GM12878 (cell line): Measurements from ENCODE around the gene PINLYP. TPM values are rescaled to one million over a fixed set of nuclear protein-coding genes. Genes with fewer than 3 reads are reported as not detected.

ENCODE experiments used
- BACH1 ChIP-seq: fragments of 450-650 bp; IDR thresholded peaks from 2 replicates; pipeline ENCODE4 v1.6.1; 2017; ENCODE audit warnings: mild to moderate bottlenecking, borderline replicate concordance
- BCL11A ChIP-seq: IDR thresholded peaks from 2 replicates; pipeline ENCODE4 v1.6.1; 2011; ENCODE audit warnings: low read depth, low read length
- CREB1 ChIP-seq: IDR thresholded peaks from 2 replicates; pipeline ENCODE4 v1.6.1; 2012; ENCODE audit warnings: low read depth, mild to moderate bottlenecking, inconsistent platforms
- EGR1 ChIP-seq, 2 experiments: IDR thresholded peaks; 1 replicate in 1 of 2; 2 replicates in 1 of 2; pipeline ENCODE4 v1.6.1; 2011 to 2012; ENCODE audit warnings: low read depth in 2 of 2, low read length in 2 of 2, borderline replicate concordance in 1 of 2, mild to moderate bottlenecking in 1 of 2, moderate library complexity in 1 of 2
- FOS ChIP-seq: IDR thresholded peaks from 3 replicates; pipeline ENCODE4 v1.6.1; 2011; ENCODE audit warnings: borderline replicate concordance; ENCODE audit not compliant: insufficient read length; ENCODE audit errors: extremely low read depth
- HCFC1 ChIP-seq: fragments of 150-350 bp; IDR thresholded peaks from 2 replicates; pipeline ENCODE4 v1.6.1; 2014; ENCODE audit warnings: low read length
- HDAC6 ChIP-seq: fragments of 200-600 bp; sonication (generic); IDR thresholded peaks from one replicate; pipeline ENCODE4 v1.8.0; 2017; ENCODE audit warnings: antibody characterized with exemption; ENCODE audit not compliant: unreplicated experiment
- HDGF ChIP-seq: fragments of 450-650 bp; IDR thresholded peaks from 2 replicates; pipeline ENCODE4 v1.6.1; 2016; ENCODE audit warnings: antibody characterized with exemption
- MEF2B ChIP-seq: fragments of 450-650 bp; IDR thresholded peaks from 2 replicates; pipeline ENCODE4 v1.6.1; 2018; ENCODE audit warnings: mild to moderate bottlenecking, moderate library complexity; ENCODE audit not compliant: partially characterized antibody, poor library complexity, severe bottlenecking
- MTA3 ChIP-seq: IDR thresholded peaks from 2 replicates; pipeline ENCODE4 v1.6.1; 2012; ENCODE audit warnings: low read length, inconsistent platforms, borderline replicate concordance
- NFYB ChIP-seq: IDR thresholded peaks from 2 replicates; pipeline ENCODE4 v1.6.1; 2011; ENCODE audit warnings: low read depth, mild to moderate bottlenecking, low read length, improper control_type of control experiment, moderate library complexity; ENCODE audit not compliant: insufficient read depth
- NR2C2 ChIP-seq: IDR thresholded peaks from 2 replicates; pipeline ENCODE4 v1.6.1; 2011; ENCODE audit warnings: borderline replicate concordance, low read depth; ENCODE audit not compliant: control insufficient read depth, insufficient read length
- POLR2AphosphoS2 ChIP-seq: IDR thresholded peaks from 2 replicates; pipeline ENCODE4 v1.6.1; 2011; ENCODE audit warnings: low read depth, mild to moderate bottlenecking, low read length, improper control_type of control experiment, moderate library complexity
- RELA ChIP-seq: fragments of 450-650 bp; IDR thresholded peaks from 2 replicates; pipeline ENCODE4 v1.8.0; 2014; ENCODE audit warnings: borderline replicate concordance; ENCODE audit not compliant: partially characterized antibody
- RUNX3 ChIP-seq: IDR thresholded peaks from 2 replicates; pipeline ENCODE4 v1.6.1; 2012; ENCODE audit warnings: low read length, inconsistent platforms
- STAT1 ChIP-seq: fragments of 450-650 bp; conservative IDR thresholded peaks from 2 replicates; pipeline ENCODE4 v1.6.1; 2014; ENCODE audit warnings: antibody characterized with exemption, mild to moderate bottlenecking
- TBL1XR1 ChIP-seq: IDR thresholded peaks from 2 replicates; pipeline ENCODE4 v1.6.1; 2012; ENCODE audit warnings: low read depth, low read length, improper control_type of control experiment
- YY1 ChIP-seq: IDR thresholded peaks from 2 replicates; pipeline ENCODE4 v1.6.1; 2011; ENCODE audit warnings: low read depth, mild to moderate bottlenecking, low read length
- ZNF207 ChIP-seq: fragments of 450-650 bp; IDR thresholded peaks from 2 replicates; pipeline ENCODE4 v1.6.1; 2014; ENCODE audit warnings: antibody characterized with exemption, mild to moderate bottlenecking, borderline replicate concordance
- ZNF217 ChIP-seq: fragments of 450-650 bp; IDR thresholded peaks from 2 replicates; pipeline ENCODE4 v1.6.1; 2017; ENCODE audit warnings: antibody characterized with exemption, mild to moderate bottlenecking
- polyA plus RNA-seq, 11 experiments: library from polyadenylated mRNA; depleted of rRNA in 4 of 11; unstranded in 6 of 11; stranded (reverse) in 5 of 11; fragments of >200 nt; fragmentation: Nextera tagmentation in 4 of 11; fragmentation: Illumina TruSeq in 1 of 11; extraction: Ambion mirVana in 4 of 11; extraction: Trizol in 1 of 11; gene quantifications; 1 replicate in 1 of 11; 2 replicates in 10 of 11; pipeline versions ENCODE4 v1.2.1 to v1.2.3, GENCODE V29; 2011 to 2016; ENCODE audit warnings: inconsistent platforms in 2 of 11, missing spikeins in 2 of 11, low read depth in 1 of 11
- total RNA-seq, 4 experiments: library from RNA; depleted of rRNA in 3 of 4; stranded (reverse); fragments of >200 nt in 3 of 4; fragmentation: Illumina TruSeq in 1 of 4; extraction: Trizol in 1 of 4; gene quantifications; 2 replicates each; pipeline versions ENCODE4 v1.2.1 to v1.2.3, GENCODE V29; 2013 to 2021
- TF ChIP-seq, protein P1 (sequence below): fragments of 450-650 bp; IDR thresholded peaks from 2 replicates; pipeline ENCODE4 v1.6.1; 2017; ENCODE audit warnings: low read depth, mild to moderate bottlenecking, moderate library complexity
- TF ChIP-seq, protein P2 (sequence below): IDR thresholded peaks from 2 replicates; pipeline ENCODE4 v1.6.1; 2012; ENCODE audit warnings: mild to moderate bottlenecking, low read depth, low read length
- TF ChIP-seq, protein P3 (sequence below): fragments of 450-650 bp; formaldehyde crosslinking; IDR thresholded peaks from 2 replicates; pipeline ENCODE4 v1.4.0; 2022; ENCODE audit warnings: mild to moderate bottlenecking, moderate library complexity

Gene PINLYP
- total and polyA plus RNA-seq, 10 of the 15 experiments (the other 5 are each of a cell fraction or from before 2014, with no cell fraction given), result 1.0 to 26.9 (median 11.4) TPM

DNA sequence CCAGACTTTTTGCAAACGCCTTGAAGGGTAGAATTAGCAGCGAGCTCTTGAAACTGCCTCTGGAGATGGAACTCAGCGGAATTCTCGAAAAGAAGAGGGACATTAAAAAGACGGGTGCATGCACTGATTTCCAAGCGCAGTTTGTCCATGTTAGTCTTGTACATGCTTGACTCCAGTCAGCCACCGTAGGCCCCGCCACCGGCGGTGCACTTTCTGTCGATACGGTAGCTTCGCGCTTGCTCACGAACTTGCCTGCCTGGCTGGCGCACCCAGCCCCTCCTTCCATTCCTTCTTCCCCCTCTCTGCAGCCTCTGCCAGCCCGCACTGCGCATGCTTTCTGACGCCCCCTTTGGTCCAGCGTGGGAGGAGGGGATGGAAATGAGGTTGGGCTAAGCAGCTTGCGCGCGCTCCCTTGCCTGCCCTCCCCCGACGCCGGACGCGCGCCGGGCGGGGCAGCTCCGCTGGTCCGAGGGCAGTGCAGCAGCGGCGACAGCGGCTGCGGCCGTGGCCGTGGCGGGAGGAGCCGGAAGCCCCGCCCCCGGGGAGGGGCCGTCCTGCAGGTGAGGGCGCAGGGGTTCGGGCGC, 42.5 kb upstream of the PINLYP start, which contains the start of gene ZNF575 (continued):
- TF ChIP-seq FOS (no peak), HDGF (peak; percentile 49), MEF2B (peak; percentile 14), RUNX3 (peak; percentile 29; the same call in 1 of the 2 replicates), EGR1 (IDR thresholded peaks at IDR 0.05; ENCODE audit: borderline replicate concordance in 1 of 2, low read depth in 2 of 2, low read length in 2 of 2) (peak in 1 of 2 experiments; percentile 87; a peak in 1 of 3 replicates), MTA3 (no peak; the same call in 1 of the 2 replicates), HCFC1 (no peak), BCL11A (no peak), CREB1 (no peak; the same call in 1 of the 2 replicates), ZNF217 (no peak), HDAC6 (no peak), NFYB (0 out of 2 replicates have a peak, but pooled peaks have one; percentile 13), POLR2AphosphoS2 (no peak), YY1 (peak; percentile 61), BACH1 (0 out of 2 replicates have a peak, but pooled peaks have one; percentile 72), NR2C2 (no peak), TBL1XR1 (no peak), STAT1 (0 out of 2 replicates have a peak, but pooled peaks have one; percentile 71), ZNF207 (peak; percentile 76; the same call in 1 of the 2 replicates), RELA (no peak)
- TF ChIP-seq, protein P1, sequence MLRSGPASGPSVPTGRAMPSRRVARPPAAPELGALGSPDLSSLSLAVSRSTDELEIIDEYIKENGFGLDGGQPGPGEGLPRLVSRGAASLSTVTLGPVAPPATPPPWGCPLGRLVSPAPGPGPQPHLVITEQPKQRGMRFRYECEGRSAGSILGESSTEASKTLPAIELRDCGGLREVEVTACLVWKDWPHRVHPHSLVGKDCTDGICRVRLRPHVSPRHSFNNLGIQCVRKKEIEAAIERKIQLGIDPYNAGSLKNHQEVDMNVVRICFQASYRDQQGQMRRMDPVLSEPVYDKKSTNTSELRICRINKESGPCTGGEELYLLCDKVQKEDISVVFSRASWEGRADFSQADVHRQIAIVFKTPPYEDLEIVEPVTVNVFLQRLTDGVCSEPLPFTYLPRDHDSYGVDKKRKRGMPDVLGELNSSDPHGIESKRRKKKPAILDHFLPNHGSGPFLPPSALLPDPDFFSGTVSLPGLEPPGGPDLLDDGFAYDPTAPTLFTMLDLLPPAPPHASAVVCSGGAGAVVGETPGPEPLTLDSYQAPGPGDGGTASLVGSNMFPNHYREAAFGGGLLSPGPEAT, result peak; percentile 77
- TF ChIP-seq, protein P2, sequence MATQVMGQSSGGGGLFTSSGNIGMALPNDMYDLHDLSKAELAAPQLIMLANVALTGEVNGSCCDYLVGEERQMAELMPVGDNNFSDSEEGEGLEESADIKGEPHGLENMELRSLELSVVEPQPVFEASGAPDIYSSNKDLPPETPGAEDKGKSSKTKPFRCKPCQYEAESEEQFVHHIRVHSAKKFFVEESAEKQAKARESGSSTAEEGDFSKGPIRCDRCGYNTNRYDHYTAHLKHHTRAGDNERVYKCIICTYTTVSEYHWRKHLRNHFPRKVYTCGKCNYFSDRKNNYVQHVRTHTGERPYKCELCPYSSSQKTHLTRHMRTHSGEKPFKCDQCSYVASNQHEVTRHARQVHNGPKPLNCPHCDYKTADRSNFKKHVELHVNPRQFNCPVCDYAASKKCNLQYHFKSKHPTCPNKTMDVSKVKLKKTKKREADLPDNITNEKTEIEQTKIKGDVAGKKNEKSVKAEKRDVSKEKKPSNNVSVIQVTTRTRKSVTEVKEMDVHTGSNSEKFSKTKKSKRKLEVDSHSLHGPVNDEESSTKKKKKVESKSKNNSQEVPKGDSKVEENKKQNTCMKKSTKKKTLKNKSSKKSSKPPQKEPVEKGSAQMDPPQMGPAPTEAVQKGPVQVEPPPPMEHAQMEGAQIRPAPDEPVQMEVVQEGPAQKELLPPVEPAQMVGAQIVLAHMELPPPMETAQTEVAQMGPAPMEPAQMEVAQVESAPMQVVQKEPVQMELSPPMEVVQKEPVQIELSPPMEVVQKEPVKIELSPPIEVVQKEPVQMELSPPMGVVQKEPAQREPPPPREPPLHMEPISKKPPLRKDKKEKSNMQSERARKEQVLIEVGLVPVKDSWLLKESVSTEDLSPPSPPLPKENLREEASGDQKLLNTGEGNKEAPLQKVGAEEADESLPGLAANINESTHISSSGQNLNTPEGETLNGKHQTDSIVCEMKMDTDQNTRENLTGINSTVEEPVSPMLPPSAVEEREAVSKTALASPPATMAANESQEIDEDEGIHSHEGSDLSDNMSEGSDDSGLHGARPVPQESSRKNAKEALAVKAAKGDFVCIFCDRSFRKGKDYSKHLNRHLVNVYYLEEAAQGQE, result no peak
- TF ChIP-seq, protein P3, sequence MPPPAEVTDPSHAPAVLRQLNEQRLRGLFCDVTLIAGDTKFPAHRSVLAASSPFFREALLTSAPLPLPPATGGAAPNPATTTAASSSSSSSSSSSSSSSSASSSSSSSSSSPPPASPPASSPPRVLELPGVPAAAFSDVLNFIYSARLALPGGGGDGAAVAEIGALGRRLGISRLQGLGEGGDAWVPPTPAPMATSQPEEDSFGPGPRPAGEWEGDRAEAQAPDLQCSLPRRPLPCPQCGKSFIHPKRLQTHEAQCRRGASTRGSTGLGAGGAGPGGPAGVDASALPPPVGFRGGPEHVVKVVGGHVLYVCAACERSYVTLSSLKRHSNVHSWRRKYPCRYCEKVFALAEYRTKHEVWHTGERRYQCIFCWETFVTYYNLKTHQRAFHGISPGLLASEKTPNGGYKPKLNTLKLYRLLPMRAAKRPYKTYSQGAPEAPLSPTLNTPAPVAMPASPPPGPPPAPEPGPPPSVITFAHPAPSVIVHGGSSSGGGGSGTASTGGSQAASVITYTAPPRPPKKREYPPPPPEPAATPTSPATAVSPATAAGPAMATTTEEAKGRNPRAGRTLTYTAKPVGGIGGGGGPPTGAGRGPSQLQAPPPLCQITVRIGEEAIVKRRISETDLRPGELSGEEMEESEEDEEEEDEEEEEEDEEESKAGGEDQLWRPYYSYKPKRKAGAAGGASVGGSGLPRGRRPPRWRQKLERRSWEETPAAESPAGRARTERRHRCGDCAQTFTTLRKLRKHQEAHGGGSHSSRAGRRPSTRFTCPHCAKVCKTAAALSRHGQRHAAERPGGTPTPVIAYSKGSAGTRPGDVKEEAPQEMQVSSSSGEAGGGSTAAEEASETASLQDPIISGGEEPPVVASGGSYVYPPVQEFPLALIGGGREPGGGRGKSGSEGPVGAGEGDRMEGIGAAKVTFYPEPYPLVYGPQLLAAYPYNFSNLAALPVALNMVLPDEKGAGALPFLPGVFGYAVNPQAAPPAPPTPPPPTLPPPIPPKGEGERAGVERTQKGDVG (CRISPR knock-in tag), result no peak
